Kidney (tissue), 14 donors: Measurements from ENCODE around the gene NACA2. TPM values are rescaled to one million over a fixed set of nuclear protein-coding genes. Genes with fewer than 3 reads are reported as not detected.

Experiments used
- DNase-seq, 5 donors: peaks; one replicate each; pipeline ENCODE4 v3.0.0-alpha.2; 2013 to 2020
- FAIRE-seq: peaks from 2 replicates; lab custom pipeline; 2012; peaks lifted over from hg19 to GRCh38; lab: Jason Lieb, UNC
- H3K27ac ChIP-seq, 2 donors: one replicate each; pipeline ENCODE4 v1.7.0; 2013; ENCODE audit warnings: low read depth in 2 of 2, low read length in 2 of 2, inconsistent platforms in 1 of 2
- H3K27me3 ChIP-seq: one replicate; pipeline ENCODE4 v1.7.1; 2013; ENCODE audit warnings: low read length, inconsistent platforms; ENCODE audit not compliant: control insufficient read depth, insufficient read depth
- H3K36me3 ChIP-seq, 3 donors: one replicate each; pipeline versions ENCODE4 v1.7.0 to v1.7.1; 2013; ENCODE audit warnings: low read length in 3 of 3, control low read depth in 1 of 3, inconsistent platforms in 1 of 3; ENCODE audit not compliant: insufficient read depth in 3 of 3, control insufficient read depth in 2 of 3
- H3K4me1 ChIP-seq, 3 donors: one replicate each; pipeline versions ENCODE4 v1.7.0 to v1.7.1; 2013; ENCODE audit warnings: low read length in 3 of 3, inconsistent platforms in 1 of 3, low read depth in 1 of 3; ENCODE audit not compliant: control insufficient read depth in 2 of 3, insufficient read depth in 2 of 3
- H3K4me3 ChIP-seq, 3 donors: one replicate each; pipeline versions ENCODE4 v1.7.0 to v1.8.1; 2013; ENCODE audit warnings: low read length in 3 of 3, control low read depth in 1 of 3, inconsistent platforms in 1 of 3
- H3K9ac ChIP-seq, 3 donors: one replicate each; pipeline versions ENCODE4 v1.7.0 to v1.7.1; 2013; ENCODE audit warnings: low read length in 3 of 3, control low read depth in 1 of 3, inconsistent platforms in 1 of 3
- H3K9me3 ChIP-seq, 3 donors: one replicate each; pipeline versions ENCODE4 v1.7.0 to v1.7.1; 2013; ENCODE audit warnings: low read length in 3 of 3, control low read depth in 1 of 3, inconsistent platforms in 1 of 3; ENCODE audit not compliant: control insufficient read depth in 2 of 3, insufficient read depth in 1 of 3
- intact Hi-C: fragments of 100-400 bp; cut with DNase I; formaldehyde crosslinking; loops from one replicate; pipeline ENCODE4 v1.11.1; 2022
- polyA plus RNA-seq: library from polyadenylated mRNA; stranded (reverse); fragments of 350-450 nt; fragmentation: Illumina TruSeq; extraction: RNeasy Lipid Tissue Mini Kit (QIAGEN cat#74804); gene quantifications from one replicate; pipeline ENCODE4 v1.2.3, GENCODE V29; 2014; ENCODE audit warnings: low read depth, low replicate concordance; ENCODE audit not compliant: insufficient read depth
- total RNA-seq: library from RNA; stranded (reverse); fragmentation: NEBNext Ultra II Directional; extraction: Animal tissue kit (Norgen Biotek cat#: 25700); gene quantifications from one replicate; pipeline ENCODE4 v1.2.1, GENCODE V29; 2021
- TF ChIP-seq, protein P1 (sequence below): IDR thresholded peaks from 3 replicates; pipeline ENCODE4 v1.5.1; 2012; ENCODE audit warnings: mild to moderate bottlenecking, moderate library complexity, borderline replicate concordance; ENCODE audit not compliant: insufficient read depth; ENCODE audit errors: extremely low read depth
- donor health status: control.
- donor health status: control.
- donor health status: control.
- donor health status: control.
- donor health status: control.
- donor health status: DM: yes; HTN: yes; CAD: no.
- donor health status: Normal renal cell carcinoma (clear cell type).

The NACA2 gene
- total and polyA plus RNA-seq, 2 donors from 2014 or later = not detected

DNA sequence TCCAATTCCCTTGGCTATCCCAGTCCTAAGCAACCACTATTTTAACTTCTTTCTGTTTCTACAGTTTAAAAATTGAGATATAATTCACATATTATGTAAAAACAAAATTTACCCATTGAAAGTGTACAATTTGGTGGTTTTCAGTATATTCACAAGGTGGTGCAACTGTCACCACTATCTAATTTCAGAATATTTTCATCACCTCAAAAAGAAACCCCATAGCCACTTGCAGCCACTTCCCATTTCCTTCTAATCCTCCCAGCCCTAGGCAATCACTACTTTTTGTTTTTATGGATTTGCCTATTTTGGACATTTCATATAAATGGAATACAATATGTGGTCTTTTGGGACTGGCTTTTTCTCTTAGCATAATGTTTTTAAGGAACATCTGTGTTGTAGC, 36.1 kb upstream of the NACA2 start:
- FAIRE-seq = no peak
- no peaks in the 10 kb centered on the region for H3K36me3 ChIP-seq
- intact Hi-C loops = no loop called here
- no peak overlapping the region for H3K4me3 ChIP-seq
- no peaks in the 10 kb centered on the region for H3K9me3 ChIP-seq
- no peak overlapping the region for H3K27ac ChIP-seq
- DNase-seq = no peak
- TF ChIP-seq, protein P1, sequence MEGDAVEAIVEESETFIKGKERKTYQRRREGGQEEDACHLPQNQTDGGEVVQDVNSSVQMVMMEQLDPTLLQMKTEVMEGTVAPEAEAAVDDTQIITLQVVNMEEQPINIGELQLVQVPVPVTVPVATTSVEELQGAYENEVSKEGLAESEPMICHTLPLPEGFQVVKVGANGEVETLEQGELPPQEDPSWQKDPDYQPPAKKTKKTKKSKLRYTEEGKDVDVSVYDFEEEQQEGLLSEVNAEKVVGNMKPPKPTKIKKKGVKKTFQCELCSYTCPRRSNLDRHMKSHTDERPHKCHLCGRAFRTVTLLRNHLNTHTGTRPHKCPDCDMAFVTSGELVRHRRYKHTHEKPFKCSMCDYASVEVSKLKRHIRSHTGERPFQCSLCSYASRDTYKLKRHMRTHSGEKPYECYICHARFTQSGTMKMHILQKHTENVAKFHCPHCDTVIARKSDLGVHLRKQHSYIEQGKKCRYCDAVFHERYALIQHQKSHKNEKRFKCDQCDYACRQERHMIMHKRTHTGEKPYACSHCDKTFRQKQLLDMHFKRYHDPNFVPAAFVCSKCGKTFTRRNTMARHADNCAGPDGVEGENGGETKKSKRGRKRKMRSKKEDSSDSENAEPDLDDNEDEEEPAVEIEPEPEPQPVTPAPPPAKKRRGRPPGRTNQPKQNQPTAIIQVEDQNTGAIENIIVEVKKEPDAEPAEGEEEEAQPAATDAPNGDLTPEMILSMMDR = no peak
- no peaks in the 10 kb centered on the region for H3K4me1 ChIP-seq
- no peaks in the 10 kb centered on the region for H3K27me3 ChIP-seq
- no peak overlapping the region for H3K9ac ChIP-seq

DNA sequence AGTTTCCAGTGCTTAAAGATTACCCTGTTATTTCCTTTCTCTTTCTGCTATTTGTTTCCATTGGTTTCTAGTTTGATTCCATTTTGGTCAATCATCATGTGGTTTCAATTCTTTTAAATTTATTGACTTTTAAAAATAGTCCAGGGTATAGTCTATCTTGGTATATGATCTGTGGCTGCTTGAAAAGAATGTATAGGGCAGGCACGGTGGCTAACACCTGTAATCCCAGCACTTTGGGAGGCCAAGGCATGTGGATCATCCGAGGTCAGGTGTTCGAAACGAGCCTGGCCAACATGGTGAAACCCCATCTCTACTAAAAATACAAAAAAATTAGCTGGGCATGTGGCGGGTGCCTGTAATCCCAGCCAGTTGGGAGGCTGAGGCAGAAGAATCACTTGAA, 34.5 kb upstream of the NACA2 start:
- TF ChIP-seq, protein P1 = no peak
- FAIRE-seq (no peak), DNase-seq (no peak)
- no peak overlapping the region for H3K27ac ChIP-seq
- H3K27me3 ChIP-seq = no peaks in the 10 kb centered on the region
- H3K4me3 ChIP-seq = no peak overlapping the region
- no peaks in the 10 kb centered on the region for H3K36me3 ChIP-seq
- intact Hi-C loops = no loop called here
- no peak overlapping the region for H3K9ac ChIP-seq
- H3K4me1 ChIP-seq = no peaks in the 10 kb centered on the region
- H3K9me3 ChIP-seq = peaks cover 0 to 4% (median 0%) of the 10 kb centered on the region in 3 donors

DNA sequence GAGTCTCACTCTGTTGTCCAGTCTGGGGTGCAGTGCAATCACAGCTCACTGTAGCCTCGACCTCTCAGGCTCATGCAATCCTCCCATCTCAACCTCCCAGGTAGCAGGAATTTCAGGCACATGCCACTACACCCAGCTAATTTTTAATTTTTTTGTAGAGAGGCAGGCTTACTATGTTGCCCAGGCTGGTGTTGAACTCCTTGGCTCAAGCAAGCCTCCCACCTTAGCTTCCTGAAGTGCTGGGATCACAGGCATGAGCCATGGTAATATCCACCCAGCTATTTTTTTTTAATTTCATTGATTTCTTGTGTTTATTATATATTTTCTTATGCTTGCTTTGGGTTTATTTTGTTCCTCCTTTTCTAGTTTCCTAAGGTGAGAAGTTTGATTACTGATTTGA, 33.9 kb upstream of the NACA2 start:
- DNase-seq (no peak), FAIRE-seq (no peak)
- no peaks in the 10 kb centered on the region for H3K36me3 ChIP-seq
- H3K27ac ChIP-seq = no peak overlapping the region
- no peak overlapping the region for H3K4me3 ChIP-seq
- no peak overlapping the region for H3K9ac ChIP-seq
- intact Hi-C loops = no loop called here
- peaks cover 0 to 6% (median 2%) of the 10 kb centered on the region in 3 donors for H3K9me3 ChIP-seq
- H3K4me1 ChIP-seq = no peaks in the 10 kb centered on the region
- TF ChIP-seq, protein P1 = no peak
- H3K27me3 ChIP-seq = no peaks in the 10 kb centered on the region

DNA sequence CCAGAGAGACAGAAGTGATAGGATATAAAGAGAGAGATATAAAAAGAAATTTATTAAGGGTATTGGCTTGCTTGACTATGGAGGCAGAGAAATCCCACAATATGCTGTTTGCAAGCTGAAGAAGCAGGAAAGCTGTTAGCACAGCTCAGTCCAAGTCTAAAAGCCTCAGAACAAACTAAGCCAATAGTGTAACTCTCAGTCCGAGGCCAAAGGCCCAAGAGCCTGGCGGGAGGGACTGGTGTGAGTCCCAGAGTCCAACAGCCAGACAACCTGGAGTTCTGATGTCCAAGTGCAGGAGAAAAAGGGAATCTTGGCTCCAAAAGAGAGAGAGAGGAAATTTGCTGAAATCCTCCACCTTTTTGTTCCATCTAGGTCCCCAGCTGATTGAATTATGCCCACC, 30.3 kb upstream of the NACA2 start:
- TF ChIP-seq, protein P1 = no peak
- DNase-seq (no peak), FAIRE-seq (no peak)
- Histone ChIP-seq H3K4me3 (no peak overlapping the region), H3K36me3 (no peaks in the 10 kb centered on the region), H3K9me3 (peaks cover 0 to 17% (median 4%) of the 10 kb centered on the region in 3 donors), H3K9ac (no peak overlapping the region), H3K27me3 (no peaks in the 10 kb centered on the region), H3K4me1 (no peaks in the 10 kb centered on the region), H3K27ac (no peak overlapping the region)
- intact Hi-C loops = no loop called here
